Nephron (organoid): ENCODE measurements around the gene APOBEC2.
"Not testable (repeated sequence)": the region's sequence is repeated elsewhere in the genome, so short reads cannot be mapped to it uniquely, and the experiment has no call there.

Experiments used
- H3K27ac Mint-ChIP-seq, 3 experiments: 2 replicates each; pipeline ENCODE4 v1.8.0; 2020; ENCODE audit warnings: mixed read lengths in 3 of 3, mild to moderate bottlenecking in 2 of 3, moderate library complexity in 1 of 3
- H3K27me3 Mint-ChIP-seq: 2 replicates; pipeline ENCODE4 v1.8.0; 2021; ENCODE audit warnings: low read depth, mild to moderate bottlenecking, moderate library complexity, mixed read lengths
- H3K36me3 Mint-ChIP-seq: 2 replicates; pipeline ENCODE4 v1.8.0; 2020; ENCODE audit warnings: low read depth, mixed read lengths
- H3K4me1 Mint-ChIP-seq: 2 replicates; pipeline ENCODE4 v1.8.0; 2020; ENCODE audit warnings: mixed read lengths
- H3K4me3 Mint-ChIP-seq, 3 experiments: 2 replicates each; pipeline ENCODE4 v1.8.0; 2020; ENCODE audit warnings: mild to moderate bottlenecking in 3 of 3, mixed read lengths in 3 of 3, moderate library complexity in 2 of 3
- H3K9me3 Mint-ChIP-seq: 2 replicates; pipeline ENCODE4 v1.8.0; 2020; ENCODE audit warnings: mixed read lengths
- TF ChIP-seq, protein P1 (sequence below), 3 experiments: fragments of 200-600 bp; sonication (generic); IDR thresholded peaks; one replicate each; pipeline ENCODE4 v1.5.0; 2021; ENCODE audit warnings: antibody characterized with exemption in 3 of 3; ENCODE audit not compliant: unreplicated experiment in 3 of 3

APOBEC2 gene

DNA sequence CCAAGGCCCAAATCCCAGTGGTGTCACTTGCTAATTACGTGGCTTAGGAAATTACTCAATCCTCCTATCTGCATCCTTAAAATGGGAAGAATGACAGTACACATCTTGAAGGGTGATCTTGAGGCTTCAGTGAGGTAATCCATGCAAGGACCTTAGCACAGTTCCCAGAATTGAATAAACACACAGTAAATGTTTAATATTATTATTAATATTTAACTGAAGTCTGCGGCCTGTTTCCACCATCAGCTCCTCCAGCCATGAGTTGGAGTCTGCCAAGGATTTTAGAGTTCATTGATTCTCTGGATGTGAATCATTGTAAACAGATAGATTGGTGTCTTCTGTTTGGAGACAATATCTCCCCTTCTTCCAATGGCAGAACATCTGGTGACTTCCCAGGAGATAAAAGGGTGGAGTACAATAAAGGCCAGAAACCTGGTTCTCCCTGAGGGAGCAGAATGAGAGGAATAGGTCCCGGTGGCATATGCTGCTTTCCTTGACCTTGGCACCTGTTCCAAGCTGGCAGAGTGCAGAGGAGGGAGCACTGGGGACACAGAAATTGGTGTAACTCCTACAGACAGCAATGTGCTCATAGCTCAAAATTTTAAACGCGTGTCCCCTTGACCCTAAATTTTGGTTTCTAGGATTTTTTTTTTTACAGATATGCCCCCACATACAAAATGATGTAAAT, 39.4 kb upstream of the APOBEC2 start:
- peak overlapping the region in 2 of 3 experiments; percentile 34 to 61 for H3K27ac Mint-ChIP-seq
- H3K27me3 Mint-ChIP-seq: peaks cover 4% of the 10 kb centered on the region
- H3K4me3 Mint-ChIP-seq: no peak overlapping the region
- peaks cover 8% of the 10 kb centered on the region for H3K36me3 Mint-ChIP-seq
- TF ChIP-seq, protein P1, sequence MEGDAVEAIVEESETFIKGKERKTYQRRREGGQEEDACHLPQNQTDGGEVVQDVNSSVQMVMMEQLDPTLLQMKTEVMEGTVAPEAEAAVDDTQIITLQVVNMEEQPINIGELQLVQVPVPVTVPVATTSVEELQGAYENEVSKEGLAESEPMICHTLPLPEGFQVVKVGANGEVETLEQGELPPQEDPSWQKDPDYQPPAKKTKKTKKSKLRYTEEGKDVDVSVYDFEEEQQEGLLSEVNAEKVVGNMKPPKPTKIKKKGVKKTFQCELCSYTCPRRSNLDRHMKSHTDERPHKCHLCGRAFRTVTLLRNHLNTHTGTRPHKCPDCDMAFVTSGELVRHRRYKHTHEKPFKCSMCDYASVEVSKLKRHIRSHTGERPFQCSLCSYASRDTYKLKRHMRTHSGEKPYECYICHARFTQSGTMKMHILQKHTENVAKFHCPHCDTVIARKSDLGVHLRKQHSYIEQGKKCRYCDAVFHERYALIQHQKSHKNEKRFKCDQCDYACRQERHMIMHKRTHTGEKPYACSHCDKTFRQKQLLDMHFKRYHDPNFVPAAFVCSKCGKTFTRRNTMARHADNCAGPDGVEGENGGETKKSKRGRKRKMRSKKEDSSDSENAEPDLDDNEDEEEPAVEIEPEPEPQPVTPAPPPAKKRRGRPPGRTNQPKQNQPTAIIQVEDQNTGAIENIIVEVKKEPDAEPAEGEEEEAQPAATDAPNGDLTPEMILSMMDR (IDR thresholded peaks at IDR 0.05; ENCODE audit: unreplicated experiment in 3 of 3): no peak
- peaks cover 14% of the 10 kb centered on the region for H3K4me1 Mint-ChIP-seq
- H3K9me3 Mint-ChIP-seq: peaks cover 5% of the 10 kb centered on the region

DNA sequence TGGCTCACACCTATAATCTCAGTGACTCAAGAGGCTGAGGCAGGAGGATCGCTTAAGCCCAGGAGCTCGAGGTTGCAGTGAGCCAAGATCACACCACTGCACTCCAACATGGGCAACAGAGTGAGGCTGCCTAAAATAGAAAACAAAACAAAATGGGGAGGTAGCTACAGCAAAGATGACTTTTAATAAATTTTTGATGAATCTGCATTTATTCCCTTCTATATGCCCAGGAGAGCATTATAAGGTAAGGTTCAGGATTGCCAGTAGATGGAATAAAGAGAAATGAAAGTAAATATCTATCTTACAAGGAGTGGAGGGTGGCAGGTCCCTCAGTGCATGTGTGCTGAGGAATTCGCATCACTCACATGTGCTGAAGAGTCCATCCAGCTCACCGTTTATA, 38.2 kb upstream of the APOBEC2 start:
- peaks cover 8% of the 10 kb centered on the region for H3K36me3 Mint-ChIP-seq
- peaks cover 14% of the 10 kb centered on the region for H3K4me1 Mint-ChIP-seq
- peaks cover 4% of the 10 kb centered on the region for H3K27me3 Mint-ChIP-seq
- H3K9me3 Mint-ChIP-seq: peaks cover 5% of the 10 kb centered on the region
- H3K27ac Mint-ChIP-seq: no peak overlapping the region
- TF ChIP-seq, protein P1 (IDR thresholded peaks at IDR 0.05; ENCODE audit: unreplicated experiment in 3 of 3): no peak
- no peak overlapping the region for H3K4me3 Mint-ChIP-seq

DNA sequence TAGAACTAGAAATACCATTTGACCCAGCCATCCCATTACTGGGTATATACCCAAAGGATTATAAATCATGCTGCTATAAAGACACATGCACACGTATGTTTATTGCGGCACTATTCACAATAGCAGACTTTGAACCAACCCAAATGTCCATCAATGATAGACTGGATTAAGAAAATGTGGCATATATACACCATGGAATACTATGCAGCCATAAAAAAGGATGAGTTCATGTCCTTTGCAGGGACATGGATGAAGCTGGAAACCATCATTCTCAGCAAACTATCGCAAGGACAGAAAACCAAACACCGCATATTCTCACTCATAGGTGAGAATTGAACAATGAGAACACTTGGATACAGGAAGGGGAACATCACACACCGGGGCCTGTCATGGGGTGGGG, 37.1 kb upstream of the APOBEC2 start:
- H3K4me3 Mint-ChIP-seq, H3K27ac Mint-ChIP-seq, H3K9me3 Mint-ChIP-seq, H3K27me3 Mint-ChIP-seq, H3K4me1 Mint-ChIP-seq: not testable (repeated sequence)
- H3K36me3 Mint-ChIP-seq: peaks cover 13% of the 10 kb centered on the region

DNA sequence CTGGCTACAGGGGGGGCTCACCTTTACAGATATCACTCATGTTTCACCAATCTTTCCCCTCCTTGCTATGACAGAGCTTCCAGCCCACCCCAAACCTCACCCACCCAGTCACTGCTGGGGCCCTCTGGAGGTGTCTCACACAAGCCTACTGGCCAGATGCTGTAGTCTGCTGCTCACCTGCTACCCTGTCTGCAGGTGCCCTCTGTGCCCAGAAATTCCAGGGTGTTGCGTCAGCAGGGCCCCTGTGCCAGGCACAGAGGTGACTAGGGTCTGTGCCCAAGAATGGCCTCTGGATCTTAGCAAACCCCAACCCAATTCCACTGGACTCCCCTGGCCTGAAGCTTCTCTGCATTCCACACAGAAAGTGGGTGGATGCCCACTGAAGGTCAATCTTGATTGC, 35.3 kb upstream of the APOBEC2 start:
- Mint-ChIP-seq H3K4me3 (no peak overlapping the region), H3K4me1 (no peaks in the 10 kb centered on the region), H3K9me3 (peaks cover 3% of the 10 kb centered on the region), H3K27ac (no peak overlapping the region), H3K36me3 (peaks cover 12% of the 10 kb centered on the region), H3K27me3 (peaks cover 4% of the 10 kb centered on the region)
- TF ChIP-seq, protein P1 (IDR thresholded peaks at IDR 0.05; ENCODE audit: unreplicated experiment in 3 of 3): no peak

DNA sequence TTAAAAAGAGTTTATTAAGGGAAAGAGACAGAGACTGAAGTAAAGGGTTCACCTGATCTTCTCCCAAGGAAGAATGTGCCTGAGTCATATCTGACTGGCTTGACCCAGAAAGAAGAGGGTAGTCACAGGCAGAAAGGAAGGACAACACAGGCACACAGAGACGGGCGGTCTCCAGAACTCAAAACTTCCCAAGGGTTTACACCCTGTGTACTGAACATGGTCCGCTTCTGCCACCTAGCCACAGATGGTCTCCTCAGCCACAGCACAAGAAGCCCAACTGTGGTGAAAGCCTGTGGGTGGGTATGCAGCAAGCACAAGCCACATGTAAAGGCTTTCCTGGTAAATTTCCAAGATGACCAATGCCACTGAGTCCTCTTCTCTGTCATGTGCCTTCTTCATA, 31.2 kb upstream of the APOBEC2 start:
- Mint-ChIP-seq H3K4me1 (peaks cover 7% of the 10 kb centered on the region), H3K27me3 (no peaks in the 10 kb centered on the region), H3K4me3 (no peak overlapping the region), H3K9me3 (no peaks in the 10 kb centered on the region), H3K27ac (peak overlapping the region in 2 of 3 experiments; percentile 2 to 16), H3K36me3 (peaks cover 13% of the 10 kb centered on the region)
- TF ChIP-seq, protein P1 (IDR thresholded peaks at IDR 0.05; ENCODE audit: unreplicated experiment in 3 of 3): no peak

DNA sequence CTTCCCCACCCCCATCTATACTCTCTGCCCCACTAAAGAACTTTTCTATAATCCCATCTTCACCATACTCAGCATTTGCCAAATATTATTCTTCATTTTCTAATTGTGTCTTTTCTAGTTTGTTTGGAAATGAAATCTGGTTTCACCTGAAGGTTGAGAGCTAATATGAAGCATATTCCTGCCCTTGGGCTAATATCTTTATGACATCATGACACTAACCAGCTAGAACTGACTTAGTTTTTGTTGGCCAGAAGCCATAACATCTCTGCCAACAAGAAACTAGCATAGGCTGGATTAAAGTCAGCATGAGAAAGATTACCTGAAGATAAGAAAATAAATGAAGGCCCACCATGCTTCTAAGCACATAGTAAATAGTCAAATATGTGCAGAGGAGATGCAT, 30.7 kb upstream of the APOBEC2 start:
- Mint-ChIP-seq H3K4me3 (no peak overlapping the region), H3K36me3 (peaks cover 13% of the 10 kb centered on the region), H3K27ac (peak overlapping the region in 2 of 3 experiments; percentile 2 to 16), H3K9me3 (no peaks in the 10 kb centered on the region), H3K4me1 (peaks cover 11% of the 10 kb centered on the region), H3K27me3 (no peaks in the 10 kb centered on the region)
- TF ChIP-seq, protein P1 (IDR thresholded peaks at IDR 0.05; ENCODE audit: unreplicated experiment in 3 of 3): no peak
